ENCODE measurements around the gene ANK3.

- TF ChIP-seq CTCF (IDR thresholded peaks at IDR 0.05), result no peak
- TF ChIP-seq POLR2A (IDR thresholded peaks at IDR 0.05), result no peak
Observed at GRCh38 chr10:60254776-60255175, 134.9 kb downstream of the ANK3 start.

Measured in uterus (tissue), 2 donors.